ENCODE data around the gene PEX12. TPM values are rescaled to one million over a fixed set of nuclear protein-coding genes. Genes with fewer than 3 reads are reported as not detected.
A peak's percentile ranks its signal among the peaks of the same experiment; 100 is the strongest.

The PEX12 gene
- total and polyA plus RNA-seq, 2 donors (not counting 3 experiments of a cell fraction or from before 2014, with no cell fraction given) = 3.4 to 4.5 TPM

DNA sequence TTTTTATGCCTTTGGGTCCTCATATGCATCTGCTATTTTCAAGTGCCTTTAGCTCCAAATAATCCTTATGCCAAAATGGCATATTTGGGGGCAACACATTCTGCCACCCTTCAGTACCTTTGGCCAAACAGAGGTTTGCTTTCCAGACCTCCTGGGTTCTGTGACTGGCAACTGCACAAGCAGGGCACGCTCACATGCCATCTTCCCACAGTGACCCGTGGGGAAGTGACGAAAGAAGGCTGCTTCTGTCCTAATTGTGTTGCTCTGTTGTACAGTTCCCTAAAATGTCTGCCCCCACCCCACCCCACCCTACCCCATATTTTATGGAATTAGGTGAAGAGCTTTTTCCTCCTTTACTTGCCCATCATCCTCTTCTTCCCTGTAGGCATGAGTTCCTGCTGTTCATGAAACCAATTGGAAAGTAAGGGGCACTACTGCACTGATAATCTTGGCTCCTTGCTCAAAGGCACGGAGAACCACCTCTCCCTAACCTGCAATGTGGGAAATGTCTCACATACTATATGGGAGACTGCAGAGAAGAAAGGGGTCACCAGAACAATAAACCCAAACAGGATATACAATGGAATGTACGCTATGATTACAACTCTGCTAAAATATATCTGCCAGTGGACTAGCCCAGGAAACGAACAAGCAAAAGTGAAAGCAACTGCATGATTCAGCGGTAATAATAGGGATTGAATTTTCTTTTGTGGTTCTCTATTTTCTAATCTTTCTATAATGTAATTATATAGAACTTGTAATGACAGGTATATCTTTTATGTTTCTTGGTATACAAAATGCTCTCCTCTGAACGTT lies 37.6 kb downstream of the PEX12 start:
- TF ChIP-seq POLR2AphosphoS5 (IDR thresholded peaks at IDR 0.05; ENCODE audit: insufficient read depth, low read depth, low read length) (peak; percentile 33), EZH2 (IDR thresholded peaks at IDR 0.05; ENCODE audit: borderline replicate concordance, low read depth, low read length, severe bottlenecking) (no peak), FOS (IDR thresholded peaks at IDR 0.05; ENCODE audit: borderline replicate concordance, insufficient read depth, low read length) (peak; percentile 38), GATA2 (IDR thresholded peaks at IDR 0.05; ENCODE audit: insufficient read depth, insufficient read length, low read depth, low read length) (no peak), MYC (IDR thresholded peaks at IDR 0.05; ENCODE audit: low read depth, low read length) (no peak), POLR2A (IDR thresholded peaks at IDR 0.05; ENCODE audit: low read depth, low read length) (peak; percentile 31), JUN (IDR thresholded peaks at IDR 0.05; ENCODE audit: borderline replicate concordance, insufficient read depth, insufficient read length, low read depth) (peak; percentile 47)
- TF ChIP-seq, protein P1, sequence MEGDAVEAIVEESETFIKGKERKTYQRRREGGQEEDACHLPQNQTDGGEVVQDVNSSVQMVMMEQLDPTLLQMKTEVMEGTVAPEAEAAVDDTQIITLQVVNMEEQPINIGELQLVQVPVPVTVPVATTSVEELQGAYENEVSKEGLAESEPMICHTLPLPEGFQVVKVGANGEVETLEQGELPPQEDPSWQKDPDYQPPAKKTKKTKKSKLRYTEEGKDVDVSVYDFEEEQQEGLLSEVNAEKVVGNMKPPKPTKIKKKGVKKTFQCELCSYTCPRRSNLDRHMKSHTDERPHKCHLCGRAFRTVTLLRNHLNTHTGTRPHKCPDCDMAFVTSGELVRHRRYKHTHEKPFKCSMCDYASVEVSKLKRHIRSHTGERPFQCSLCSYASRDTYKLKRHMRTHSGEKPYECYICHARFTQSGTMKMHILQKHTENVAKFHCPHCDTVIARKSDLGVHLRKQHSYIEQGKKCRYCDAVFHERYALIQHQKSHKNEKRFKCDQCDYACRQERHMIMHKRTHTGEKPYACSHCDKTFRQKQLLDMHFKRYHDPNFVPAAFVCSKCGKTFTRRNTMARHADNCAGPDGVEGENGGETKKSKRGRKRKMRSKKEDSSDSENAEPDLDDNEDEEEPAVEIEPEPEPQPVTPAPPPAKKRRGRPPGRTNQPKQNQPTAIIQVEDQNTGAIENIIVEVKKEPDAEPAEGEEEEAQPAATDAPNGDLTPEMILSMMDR (IDR thresholded peaks at IDR 0.05; ENCODE audit: extremely low read depth in 1 of 2, insufficient read depth in 1 of 2, low read depth in 1 of 2, low read length in 2 of 2) = no peak
- TF ChIP-seq, protein P2, sequence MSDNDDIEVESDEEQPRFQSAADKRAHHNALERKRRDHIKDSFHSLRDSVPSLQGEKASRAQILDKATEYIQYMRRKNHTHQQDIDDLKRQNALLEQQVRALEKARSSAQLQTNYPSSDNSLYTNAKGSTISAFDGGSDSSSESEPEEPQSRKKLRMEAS (IDR thresholded peaks at IDR 0.05; ENCODE audit: insufficient read depth, insufficient read length) = no peak
- ChIA-PET POLR2A (no interaction called here), CTCF (interaction anchor here (0.7 to 3.5 kb wide), 5 partner anchors 25 to 228 kb away, joined by 3 to 10 read pairs (median 3); partner anchors contain the start of gene PEX12)
- intact Hi-C loops (cut with micrococcal nuclease) = loop anchor here (1.0 to 10.0 kb wide), 5 partner anchors 38 to 1126 kb away; partner anchors contain the start of genes LIG3, PEX12 and SLFN5
- H3K79me2 ChIP-seq (ENCODE audit: control insufficient read depth, insufficient read depth, low read length) = no peaks in the 10 kb centered on the region
- peak; percentile 85 for DNase-seq (ENCODE audit: low read depth, low spot score)
- FAIRE-seq = peak; percentile 89
- H4K20me1 ChIP-seq (replicated peaks; ENCODE audit: control insufficient read depth, extremely low read depth, insufficient read depth, low read length) = no peaks in the 10 kb centered on the region
- dilution Hi-C loops (cut with MboI; ENCODE audit: extremely low pct_ligation_motif_present, low sequenced_read_pairs) = loop anchor here (25.0 kb wide), 1 partner anchor 228 kb away; no protein-coding TSS in a partner anchor
- H3K4me1 ChIP-seq (ENCODE audit: control insufficient read depth, extremely low read depth, insufficient read depth, low read length) = peaks cover 44% of the 10 kb centered on the region
- H3K4me2 ChIP-seq (ENCODE audit: insufficient read depth, low read length) = peak overlapping the region; percentile 77
- H3K27me3 ChIP-seq (ENCODE audit: control insufficient read depth in 2 of 2, insufficient read depth in 2 of 2, low read length in 2 of 2) = no peaks in the 10 kb centered on the region
- peak overlapping the region in 2 of 3 experiments; percentile 1 to 38 for H3K4me3 ChIP-seq (replicated peaks in 1 of 3; ENCODE audit: insufficient read depth in 1 of 3, low read depth in 1 of 3, low read length in 3 of 3)
- no peaks in the 10 kb centered on the region for H3K36me3 ChIP-seq (ENCODE audit: control insufficient read depth in 2 of 2, extremely low read depth in 1 of 2, insufficient read depth in 2 of 2, low read length in 2 of 2)
- H2AFZ ChIP-seq (ENCODE audit: low read depth, low read length) = peak overlapping the region; percentile 48
- no peaks in the 10 kb centered on the region for H3K9me3 ChIP-seq (replicated peaks; ENCODE audit: control insufficient read depth, insufficient read depth, low read length)
- H3K27ac ChIP-seq (ENCODE audit: insufficient read depth, low read depth, low read length) = peak overlapping the region; percentile 52
- BruUV-seq (replicated peaks) = no TSS peak
- H3K9ac ChIP-seq (replicated peaks; ENCODE audit: extremely low read depth, insufficient read depth, low read length) = peak overlapping the region; percentile 67
- H3K9me1 ChIP-seq (replicated peaks; ENCODE audit: control insufficient read depth, extremely low read depth, insufficient read depth, low read length) = peaks cover 2% of the 10 kb centered on the region
